Measurements from ENCODE around the gene ZGPAT. TPM values are rescaled to one million over a fixed set of nuclear protein-coding genes. Genes with fewer than 3 reads are reported as not detected.

ZGPAT gene
- total and polyA plus RNA-seq, 2 of the 13 experiments (the other 11 are each of a cell fraction or from before 2014, with no cell fraction given): 23.0 to 41.9 TPM

DNA sequence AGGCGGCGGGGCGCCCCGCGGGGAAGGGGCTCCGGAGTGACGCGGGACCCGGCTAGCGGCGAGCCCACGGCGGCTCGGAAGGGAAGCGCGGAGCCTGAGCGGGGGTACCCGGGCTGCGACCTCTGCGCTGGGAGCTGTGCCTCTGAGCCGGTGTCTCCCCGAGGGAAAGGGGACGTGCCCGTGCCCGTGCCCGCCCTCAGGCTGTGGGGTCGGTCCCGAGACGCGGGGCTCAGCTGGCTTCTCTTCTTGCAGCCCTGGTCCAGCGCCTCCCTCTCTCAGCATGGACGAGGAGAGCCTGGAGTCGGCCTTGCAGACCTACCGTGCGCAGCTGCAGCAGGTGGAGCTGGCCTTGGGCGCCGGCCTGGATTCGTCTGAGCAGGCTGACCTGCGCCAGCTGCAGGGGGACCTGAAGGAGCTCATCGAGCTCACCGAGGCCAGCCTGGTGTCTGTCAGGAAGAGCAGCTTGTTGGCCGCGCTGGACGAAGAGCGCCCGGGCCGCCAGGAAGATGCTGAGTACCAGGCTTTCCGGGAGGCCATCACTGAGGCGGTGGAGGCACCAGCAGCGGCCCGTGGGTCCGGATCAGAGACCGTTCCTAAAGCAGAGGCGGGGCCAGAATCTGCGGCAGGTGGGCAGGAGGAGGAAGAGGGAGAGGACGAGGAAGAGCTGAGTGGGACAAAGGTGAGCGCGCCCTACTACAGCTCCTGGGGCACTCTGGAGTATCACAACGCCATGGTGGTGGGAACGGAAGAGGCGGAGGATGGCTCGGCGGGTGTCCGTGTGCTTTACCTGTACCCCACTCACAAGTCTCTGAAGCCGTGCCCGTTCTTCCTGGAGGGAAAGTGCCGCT, 686 bp downstream of the ZGPAT start (continued):
- TF ChIP-seq MED1 (CRISPR knock-in tag; IDR thresholded peaks at IDR 0.05) (no peak), NFATC3 (CRISPR knock-in tag; IDR thresholded peaks at IDR 0.05) (no peak), RFXAP (CRISPR knock-in tag; IDR thresholded peaks at IDR 0.05; ENCODE audit: borderline replicate concordance) (no peak), RFX3 (CRISPR knock-in tag; IDR thresholded peaks at IDR 0.05) (no peak), ZNF737 (CRISPR knock-in tag; IDR thresholded peaks at IDR 0.05; ENCODE audit: borderline replicate concordance) (0 out of 2 replicates have a peak, but pooled peaks have one; percentile 73), RBM22 (optimal IDR thresholded peaks at IDR 0.05; ENCODE audit: low read length) (no peak), PAF1 (CRISPR knock-in tag; IDR thresholded peaks at IDR 0.05) (no peak), SPEN (CRISPR knock-in tag; IDR thresholded peaks at IDR 0.05; ENCODE audit: low read depth) (no peak), ELF4 (CRISPR knock-in tag; IDR thresholded peaks at IDR 0.05; ENCODE audit: borderline replicate concordance) (no peak), ZEB1 (IDR thresholded peaks at IDR 0.05; ENCODE audit: insufficient replicate concordance, low read depth) (no peak), IKZF1 (IDR thresholded peaks at IDR 0.05) (no peak), ZBTB21 (CRISPR knock-in tag; IDR thresholded peaks at IDR 0.05) (no peak), ATRX (CRISPR knock-in tag; IDR thresholded peaks at IDR 0.05; ENCODE audit: borderline replicate concordance) (no peak)
- TF ChIP-seq, protein P1, sequence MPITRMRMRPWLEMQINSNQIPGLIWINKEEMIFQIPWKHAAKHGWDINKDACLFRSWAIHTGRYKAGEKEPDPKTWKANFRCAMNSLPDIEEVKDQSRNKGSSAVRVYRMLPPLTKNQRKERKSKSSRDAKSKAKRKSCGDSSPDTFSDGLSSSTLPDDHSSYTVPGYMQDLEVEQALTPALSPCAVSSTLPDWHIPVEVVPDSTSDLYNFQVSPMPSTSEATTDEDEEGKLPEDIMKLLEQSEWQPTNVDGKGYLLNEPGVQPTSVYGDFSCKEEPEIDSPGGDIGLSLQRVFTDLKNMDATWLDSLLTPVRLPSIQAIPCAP (CRISPR knock-in tag; IDR thresholded peaks at IDR 0.05; ENCODE audit: low read depth): no peak
- TF ChIP-seq, protein P2, sequence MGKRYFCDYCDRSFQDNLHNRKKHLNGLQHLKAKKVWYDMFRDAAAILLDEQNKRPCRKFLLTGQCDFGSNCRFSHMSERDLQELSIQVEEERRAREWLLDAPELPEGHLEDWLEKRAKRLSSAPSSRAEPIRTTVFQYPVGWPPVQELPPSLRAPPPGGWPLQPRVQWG (CRISPR knock-in tag; IDR thresholded peaks at IDR 0.05; ENCODE audit: borderline replicate concordance, low read depth): no peak
- TF ChIP-seq, protein P3, sequence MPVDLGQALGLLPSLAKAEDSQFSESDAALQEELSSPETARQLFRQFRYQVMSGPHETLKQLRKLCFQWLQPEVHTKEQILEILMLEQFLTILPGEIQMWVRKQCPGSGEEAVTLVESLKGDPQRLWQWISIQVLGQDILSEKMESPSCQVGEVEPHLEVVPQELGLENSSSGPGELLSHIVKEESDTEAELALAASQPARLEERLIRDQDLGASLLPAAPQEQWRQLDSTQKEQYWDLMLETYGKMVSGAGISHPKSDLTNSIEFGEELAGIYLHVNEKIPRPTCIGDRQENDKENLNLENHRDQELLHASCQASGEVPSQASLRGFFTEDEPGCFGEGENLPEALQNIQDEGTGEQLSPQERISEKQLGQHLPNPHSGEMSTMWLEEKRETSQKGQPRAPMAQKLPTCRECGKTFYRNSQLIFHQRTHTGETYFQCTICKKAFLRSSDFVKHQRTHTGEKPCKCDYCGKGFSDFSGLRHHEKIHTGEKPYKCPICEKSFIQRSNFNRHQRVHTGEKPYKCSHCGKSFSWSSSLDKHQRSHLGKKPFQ (CRISPR knock-in tag; IDR thresholded peaks at IDR 0.05; ENCODE audit: insufficient replicate concordance): no peak
- TF ChIP-seq, protein P4, sequence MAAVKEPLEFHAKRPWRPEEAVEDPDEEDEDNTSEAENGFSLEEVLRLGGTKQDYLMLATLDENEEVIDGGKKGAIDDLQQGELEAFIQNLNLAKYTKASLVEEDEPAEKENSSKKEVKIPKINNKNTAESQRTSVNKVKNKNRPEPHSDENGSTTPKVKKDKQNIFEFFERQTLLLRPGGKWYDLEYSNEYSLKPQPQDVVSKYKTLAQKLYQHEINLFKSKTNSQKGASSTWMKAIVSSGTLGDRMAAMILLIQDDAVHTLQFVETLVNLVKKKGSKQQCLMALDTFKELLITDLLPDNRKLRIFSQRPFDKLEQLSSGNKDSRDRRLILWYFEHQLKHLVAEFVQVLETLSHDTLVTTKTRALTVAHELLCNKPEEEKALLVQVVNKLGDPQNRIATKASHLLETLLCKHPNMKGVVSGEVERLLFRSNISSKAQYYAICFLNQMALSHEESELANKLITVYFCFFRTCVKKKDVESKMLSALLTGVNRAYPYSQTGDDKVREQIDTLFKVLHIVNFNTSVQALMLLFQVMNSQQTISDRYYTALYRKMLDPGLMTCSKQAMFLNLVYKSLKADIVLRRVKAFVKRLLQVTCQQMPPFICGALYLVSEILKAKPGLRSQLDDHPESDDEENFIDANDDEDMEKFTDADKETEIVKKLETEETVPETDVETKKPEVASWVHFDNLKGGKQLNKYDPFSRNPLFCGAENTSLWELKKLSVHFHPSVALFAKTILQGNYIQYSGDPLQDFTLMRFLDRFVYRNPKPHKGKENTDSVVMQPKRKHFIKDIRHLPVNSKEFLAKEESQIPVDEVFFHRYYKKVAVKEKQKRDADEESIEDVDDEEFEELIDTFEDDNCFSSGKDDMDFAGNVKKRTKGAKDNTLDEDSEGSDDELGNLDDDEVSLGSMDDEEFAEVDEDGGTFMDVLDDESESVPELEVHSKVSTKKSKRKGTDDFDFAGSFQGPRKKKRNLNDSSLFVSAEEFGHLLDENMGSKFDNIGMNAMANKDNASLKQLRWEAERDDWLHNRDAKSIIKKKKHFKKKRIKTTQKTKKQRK (IDR thresholded peaks at IDR 0.05; ENCODE audit: low read length): no peak
- TF ChIP-seq, protein P5, sequence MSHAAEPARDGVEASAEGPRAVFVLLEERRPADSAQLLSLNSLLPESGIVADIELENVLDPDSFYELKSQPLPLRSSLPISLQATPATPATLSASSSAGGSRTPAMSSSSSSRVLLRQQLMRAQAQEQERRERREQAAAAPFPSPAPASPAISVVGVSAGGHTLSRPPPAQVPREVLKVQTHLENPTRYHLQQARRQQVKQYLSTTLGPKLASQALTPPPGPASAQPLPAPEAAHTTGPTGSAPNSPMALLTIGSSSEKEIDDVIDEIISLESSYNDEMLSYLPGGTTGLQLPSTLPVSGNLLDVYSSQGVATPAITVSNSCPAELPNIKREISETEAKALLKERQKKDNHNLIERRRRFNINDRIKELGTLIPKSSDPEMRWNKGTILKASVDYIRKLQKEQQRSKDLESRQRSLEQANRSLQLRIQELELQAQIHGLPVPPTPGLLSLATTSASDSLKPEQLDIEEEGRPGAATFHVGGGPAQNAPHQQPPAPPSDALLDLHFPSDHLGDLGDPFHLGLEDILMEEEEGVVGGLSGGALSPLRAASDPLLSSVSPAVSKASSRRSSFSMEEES (CRISPR knock-in tag; IDR thresholded peaks at IDR 0.05): no peak
